ENCODE measurements around the gene DUOXA2. TPM values are rescaled to one million over a fixed set of nuclear protein-coding genes. Genes with fewer than 3 reads are reported as not detected.

Gene DUOXA2
- total and polyA plus RNA-seq, 2 of the 4 experiments (the other 2 are of a cell fraction), result not detected

DNA sequence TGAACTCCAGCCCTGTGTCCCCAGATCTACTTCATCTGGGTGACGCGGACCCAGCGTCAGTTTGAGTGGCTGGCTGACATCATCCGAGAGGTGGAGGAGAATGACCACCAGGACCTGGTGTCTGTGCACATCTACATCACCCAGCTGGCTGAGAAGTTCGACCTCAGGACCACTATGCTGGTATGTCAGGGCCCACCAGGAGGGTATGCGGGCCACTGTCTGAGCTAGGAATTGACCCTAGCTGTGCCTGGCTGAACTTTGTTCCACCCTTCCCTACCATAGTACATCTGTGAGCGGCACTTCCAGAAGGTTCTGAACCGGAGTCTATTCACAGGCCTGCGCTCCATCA is 49.4 kb downstream of the DUOXA2 start:
- in situ Hi-C loops (cut with MboI; ENCODE audit: low sequenced_read_pairs), result loop anchor here (5.0 kb wide), 1 partner anchor 239 kb away; a partner anchor contains a TSS
- H3K4me2 ChIP-seq (ENCODE audit: low read depth, low read length), result no peak overlapping the region
- dilution Hi-C loops (cut with HindIII; ENCODE audit: low sequenced_read_pairs, unreplicated experiment), result no loop called here
- CTCF ChIA-PET, result interaction anchor here (0.6 to 3.2 kb wide), 12 partner anchors 34 to 267 kb away, joined by 3 to 27 read pairs (median 4); a partner anchor contains a TSS
- ATAC-seq (ENCODE audit: low read depth) (no peak), DNase-seq (no peak)
- POLR2A ChIA-PET (ENCODE audit: unreplicated experiment), result interaction anchor here (1.0 kb wide), 1 partner anchor 238 kb away, joined by 3 read pairs; a partner anchor contains a TSS
- H2BK20ac ChIP-seq (ENCODE audit: low read depth, low read length), result no peak overlapping the region
- no peaks in the 10 kb centered on the region for H3K36me3 ChIP-seq (ENCODE audit: control insufficient read depth, insufficient read depth, low read length)
- peaks cover 5 to 20% of the 10 kb centered on the region in 2 experiments for H3K79me1 ChIP-seq (ENCODE audit: low read depth in 1 of 2, low read length in 2 of 2)
- H3K4me1 ChIP-seq (ENCODE audit: control insufficient read depth, insufficient read depth, low read length), result peaks cover 8% of the 10 kb centered on the region
- no peak overlapping the region for H2BK5ac ChIP-seq (ENCODE audit: low read depth, low read length, poor library complexity, severe bottlenecking)
- intact Hi-C loops (cut with micrococcal nuclease), result loop anchor here (1.0 kb wide), 3 partner anchors 37 to 294 kb away; no protein-coding TSS in a partner anchor
- H3K9me3 ChIP-seq (ENCODE audit: control insufficient read depth, insufficient read depth, low read length), result no peaks in the 10 kb centered on the region
- peak overlapping the region; percentile 57 for H2AK5ac ChIP-seq (ENCODE audit: low read depth, low read length)
- H4K91ac ChIP-seq (ENCODE audit: insufficient read depth, low read depth, low read length), result peak overlapping the region; percentile 43; the same call in 1 of the 2 replicates
- TF ChIP-seq, protein P1, sequence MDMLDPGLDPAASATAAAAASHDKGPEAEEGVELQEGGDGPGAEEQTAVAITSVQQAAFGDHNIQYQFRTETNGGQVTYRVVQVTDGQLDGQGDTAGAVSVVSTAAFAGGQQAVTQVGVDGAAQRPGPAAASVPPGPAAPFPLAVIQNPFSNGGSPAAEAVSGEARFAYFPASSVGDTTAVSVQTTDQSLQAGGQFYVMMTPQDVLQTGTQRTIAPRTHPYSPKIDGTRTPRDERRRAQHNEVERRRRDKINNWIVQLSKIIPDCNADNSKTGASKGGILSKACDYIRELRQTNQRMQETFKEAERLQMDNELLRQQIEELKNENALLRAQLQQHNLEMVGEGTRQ (IDR thresholded peaks at IDR 0.05; ENCODE audit: low read depth, low read length), result no peak
- no peak for TF ChIP-seq CHD1 (IDR thresholded peaks at IDR 0.05; ENCODE audit: low read depth, low read length)
- TF ChIP-seq POLR2A (IDR thresholded peaks at IDR 0.05; ENCODE audit: low read depth, low read length), result no peak
- no peak for TF ChIP-seq RAD21 (IDR thresholded peaks at IDR 0.05; ENCODE audit: low read length)
- TF ChIP-seq ELK1 (IDR thresholded peaks at IDR 0.05; ENCODE audit: borderline replicate concordance, low read depth, low read length), result no peak
- no peak for TF ChIP-seq RFX5 (IDR thresholded peaks at IDR 0.05; ENCODE audit: low read depth, low read length)
- TF ChIP-seq NFE2L2 (IDR thresholded peaks at IDR 0.05; ENCODE audit: low read depth, low read length), result no peak
- no peak for TF ChIP-seq MAFK (IDR thresholded peaks at IDR 0.05; ENCODE audit: low read depth, low read length)
- H3K9me1 ChIP-seq (ENCODE audit: insufficient read depth, low read length), result peaks cover 6% of the 10 kb centered on the region
- no peak overlapping the region for H2BK120ac ChIP-seq (ENCODE audit: low read depth, low read length)
- peak overlapping the region in 1 of 2 experiments; percentile 34; a peak in 1 of 4 replicates for H4K8ac ChIP-seq (ENCODE audit: low read depth in 2 of 2, low read length in 2 of 2)
- H3K14ac ChIP-seq (replicated peaks; ENCODE audit: low read depth, low read length), result 0 out of 2 replicates have a peak overlapping the region, but pooled peaks have one; percentile 21
- no peak overlapping the region for H4K5ac ChIP-seq (ENCODE audit: low read depth, low read length)
- no peak overlapping the region for H3K27ac ChIP-seq (ENCODE audit: insufficient read depth, low read length)
- no peak overlapping the region for H3K23ac ChIP-seq (ENCODE audit: low read depth, low read length)
- no TSS peak for BruUV-seq (replicated peaks)
- no peak overlapping the region for H2BK15ac ChIP-seq (ENCODE audit: low read depth, low read length)
- H3K27me3 ChIP-seq (ENCODE audit: control insufficient read depth, insufficient read depth, low read length), result no peaks in the 10 kb centered on the region
- H4K20me1 ChIP-seq (ENCODE audit: insufficient read depth, low read length), result no peaks in the 10 kb centered on the region
- 40% methylated on average over 1 of the region's 9 CpGs; no CpG with 5 or more reads in 1 of the 2 experiments for WGBS, 2 experiments (ENCODE audit: extremely low coverage in 2 of 2, insufficient read length in 1 of 2)
- H3K4ac ChIP-seq (ENCODE audit: low read depth, low read length), result peak overlapping the region; percentile 58; the same call in 1 of the 2 replicates
- H2AFZ ChIP-seq (replicated peaks; ENCODE audit: low read length, poor library complexity), result peak overlapping the region; percentile 86
- no peak overlapping the region for H3K56ac ChIP-seq (ENCODE audit: extremely low read depth, insufficient read depth, low read length)
- H3K18ac ChIP-seq (ENCODE audit: low read depth, low read length), result no peak overlapping the region
- no peak overlapping the region for H2AK9ac ChIP-seq (replicated peaks; ENCODE audit: low read depth, low read length, poor library complexity)
- H3K9ac ChIP-seq (ENCODE audit: low read depth, low read length), result no peak overlapping the region
- no peak overlapping the region for H3K4me3 ChIP-seq (ENCODE audit: insufficient read depth, low read depth, low read length)
